IMR-90 (cell line): ENCODE measurements around the gene BCL2L2. TPM values are rescaled to one million over a fixed set of nuclear protein-coding genes. Genes with fewer than 3 reads are reported as not detected.

Source experiments
- ATAC-seq: fragments of 200-7000 bp; cut with Tn5 transposase; 2 replicates; pipeline ENCODE4 v1.9.1; 2020; ENCODE audit warnings: low read depth, mild to moderate bottlenecking, moderate library complexity
- BruUV-seq: library from RNA; stranded (reverse); fragments of 400-500 nt; replicated peaks from 2 replicates; lab custom pipeline; 2021; lab: Mats Ljungman, UMichigan
- CTCF ChIA-PET: fragments of 300-600 bp; formaldehyde crosslinking; extraction: SDS; loops from one replicate; lab custom pipeline; 2021; ENCODE audit warnings: antibody characterized with exemption; lab: Yijun Ruan, JAX
- POLR2A ChIA-PET: fragments of 300-600 bp; sonication (Branson Sonifier 250); formaldehyde crosslinking; loops from one replicate; lab custom pipeline; 2022; ENCODE audit warnings: antibody characterized with exemption; ENCODE audit not compliant: unreplicated experiment; lab: Charles Lee
- DNase-seq: peaks from one replicate; pipeline ENCODE4 v3.0.0; 2013
- H2AFZ ChIP-seq: replicated peaks from 2 replicates; pipeline ENCODE3; 2013; ENCODE audit warnings: low read length, mild to moderate bottlenecking; ENCODE audit not compliant: poor library complexity
- H2AK5ac ChIP-seq: 2 replicates; pipeline ENCODE4 v1.6.1; 2013; ENCODE audit warnings: low read depth, low read length, inconsistent platforms
- H2AK9ac ChIP-seq: replicated peaks from 2 replicates; pipeline ENCODE3; 2013; ENCODE audit warnings: mild to moderate bottlenecking, low read depth, low read length, moderate library complexity; ENCODE audit not compliant: poor library complexity
- H2BK120ac ChIP-seq: 2 replicates; pipeline ENCODE4 v1.6.1; 2013; ENCODE audit warnings: low read depth, low read length, inconsistent platforms
- H2BK15ac ChIP-seq: 3 replicates; pipeline ENCODE4 v1.6.1; 2013; ENCODE audit warnings: low read depth, low read length, inconsistent platforms
- H2BK20ac ChIP-seq: 2 replicates; pipeline ENCODE4 v1.6.1; 2013; ENCODE audit warnings: low read depth, mild to moderate bottlenecking, inconsistent platforms, low read length, moderate library complexity
- H2BK5ac ChIP-seq: 2 replicates; pipeline ENCODE4 v1.6.1; 2013; ENCODE audit warnings: mild to moderate bottlenecking, low read depth, low read length, inconsistent platforms; ENCODE audit not compliant: poor library complexity, severe bottlenecking
- H3K14ac ChIP-seq: replicated peaks from 2 replicates; pipeline ENCODE4 v1.6.1; 2013; ENCODE audit warnings: low read depth, low read length, inconsistent platforms
- H3K18ac ChIP-seq: 2 replicates; pipeline ENCODE4 v1.6.1; 2013; ENCODE audit warnings: low read depth, low read length, control low read depth
- H3K23ac ChIP-seq: 2 replicates; pipeline ENCODE4 v1.6.1; 2013; ENCODE audit warnings: low read depth, low read length, inconsistent platforms
- H3K27ac ChIP-seq: 2 replicates; pipeline ENCODE4 v1.5.1; 2013; ENCODE audit warnings: mild to moderate bottlenecking, control low read depth, low read length; ENCODE audit not compliant: insufficient read depth
- H3K27me3 ChIP-seq: 2 replicates; pipeline ENCODE4 v1.6.1; 2013; ENCODE audit warnings: low read length; ENCODE audit not compliant: control insufficient read depth, insufficient read depth
- H3K36me3 ChIP-seq: 2 replicates; pipeline ENCODE4 v1.6.1; 2013; ENCODE audit warnings: low read length, mixed read lengths; ENCODE audit not compliant: control insufficient read depth, insufficient read depth
- H3K4ac ChIP-seq: 2 replicates; pipeline ENCODE4 v1.6.1; 2013; ENCODE audit warnings: low read depth, low read length, inconsistent platforms
- H3K4me1 ChIP-seq: 2 replicates; pipeline ENCODE4 v1.6.1; 2013; ENCODE audit warnings: low read length, mixed read lengths; ENCODE audit not compliant: control insufficient read depth, insufficient read depth
- H3K4me2 ChIP-seq: 2 replicates; pipeline ENCODE4 v1.6.1; 2013; ENCODE audit warnings: low read depth, mild to moderate bottlenecking, control low read depth, low read length, moderate library complexity
- H3K4me3 ChIP-seq: 2 replicates; pipeline ENCODE4 v1.5.1; 2013; ENCODE audit warnings: low read depth, mild to moderate bottlenecking, control low read depth, low read length, moderate library complexity; ENCODE audit not compliant: insufficient read depth
- H3K56ac ChIP-seq: 2 replicates; pipeline ENCODE4 v1.6.1; 2013; ENCODE audit warnings: low read length, inconsistent platforms; ENCODE audit not compliant: insufficient read depth; ENCODE audit errors: extremely low read depth
- H3K79me1 ChIP-seq, 2 experiments: 2 replicates each; pipeline ENCODE4 v1.6.1; 2013; ENCODE audit warnings: low read length in 2 of 2, inconsistent platforms in 1 of 2, low read depth in 1 of 2
- H3K9ac ChIP-seq: 2 replicates; pipeline ENCODE4 v1.6.1; 2013; ENCODE audit warnings: low read depth, low read length, control low read depth
- H3K9me1 ChIP-seq: 2 replicates; pipeline ENCODE4 v1.6.1; 2013; ENCODE audit warnings: low read length, inconsistent platforms; ENCODE audit not compliant: insufficient read depth
- H3K9me3 ChIP-seq: 2 replicates; pipeline ENCODE4 v1.6.1; 2013; ENCODE audit warnings: low read length; ENCODE audit not compliant: control insufficient read depth, insufficient read depth
- H4K20me1 ChIP-seq: 2 replicates; pipeline ENCODE4 v1.6.1; 2013; ENCODE audit warnings: low read length, inconsistent platforms; ENCODE audit not compliant: insufficient read depth
- H4K5ac ChIP-seq: 2 replicates; pipeline ENCODE4 v1.6.1; 2013; ENCODE audit warnings: mild to moderate bottlenecking, low read depth, low read length, control low read depth
- H4K8ac ChIP-seq, 2 experiments: 2 replicates each; pipeline ENCODE4 v1.6.1; 2013; ENCODE audit warnings: low read depth in 2 of 2, low read length in 2 of 2, control low read depth in 1 of 2, inconsistent platforms in 1 of 2
- H4K91ac ChIP-seq: 2 replicates; pipeline ENCODE4 v1.6.1; 2013; ENCODE audit warnings: low read depth, low read length, inconsistent platforms; ENCODE audit not compliant: insufficient read depth
- BHLHE40 ChIP-seq: fragments of 150-350 bp; IDR thresholded peaks from 2 replicates; pipeline ENCODE4 v1.6.1; 2016; ENCODE audit warnings: mild to moderate bottlenecking, low read depth, low read length
- CEBPB ChIP-seq: IDR thresholded peaks from 2 replicates; pipeline ENCODE4 v1.6.1; 2012; ENCODE audit warnings: low read depth, low read length, improper control_type of control experiment
- CHD1 ChIP-seq: IDR thresholded peaks from 2 replicates; pipeline ENCODE4 v1.6.1; 2012; ENCODE audit warnings: low read depth, low read length, improper control_type of control experiment
- CTCF ChIP-seq: conservative IDR thresholded peaks from 2 replicates; pipeline ENCODE4 v1.5.1; 2012; ENCODE audit warnings: mild to moderate bottlenecking, low read depth, low read length, improper control_type of control experiment
- ELK1 ChIP-seq: fragments of 150-350 bp; IDR thresholded peaks from 2 replicates; pipeline ENCODE4 v1.6.1; 2016; ENCODE audit warnings: low read depth, mild to moderate bottlenecking, low read length, moderate library complexity, borderline replicate concordance
- FOS ChIP-seq: fragments of 150-350 bp; IDR thresholded peaks from 2 replicates; pipeline ENCODE4 v1.6.1; 2016; ENCODE audit warnings: low read depth, low read length
- MAFK ChIP-seq: IDR thresholded peaks from 2 replicates; pipeline ENCODE4 v1.6.1; 2012; ENCODE audit warnings: low read depth, low read length, improper control_type of control experiment
- MAZ ChIP-seq: IDR thresholded peaks from 2 replicates; pipeline ENCODE4 v1.6.1; 2012; ENCODE audit warnings: low read depth, mild to moderate bottlenecking, low read length, improper control_type of control experiment, moderate library complexity, borderline replicate concordance
- MXI1 ChIP-seq: IDR thresholded peaks from 2 replicates; pipeline ENCODE4 v1.6.1; 2012; ENCODE audit warnings: low read depth, mild to moderate bottlenecking, low read length, moderate library complexity, borderline replicate concordance
- NFE2L2 ChIP-seq: fragments of 150-350 bp; IDR thresholded peaks from 2 replicates; pipeline ENCODE4 v1.6.1; 2016; ENCODE audit warnings: low read depth, mild to moderate bottlenecking, low read length
- POLR2A ChIP-seq: IDR thresholded peaks from 2 replicates; pipeline ENCODE4 v1.6.1; 2012; ENCODE audit warnings: mild to moderate bottlenecking, low read depth, low read length
- RCOR1 ChIP-seq: IDR thresholded peaks from 2 replicates; pipeline ENCODE4 v1.6.1; 2012; ENCODE audit warnings: mild to moderate bottlenecking, low read length, improper control_type of control experiment; ENCODE audit not compliant: insufficient replicate concordance
- RFX5 ChIP-seq: IDR thresholded peaks from 2 replicates; pipeline ENCODE4 v1.8.0; 2012; ENCODE audit warnings: low read depth, mild to moderate bottlenecking, low read length, moderate library complexity
- SMC3 ChIP-seq: fragments of 150-350 bp; IDR thresholded peaks from 2 replicates; pipeline ENCODE4 v1.6.1; 2016; ENCODE audit warnings: low read depth, mild to moderate bottlenecking, antibody characterized with exemption, low read length, moderate library complexity
- USF2 ChIP-seq: fragments of 150-350 bp; IDR thresholded peaks from 2 replicates; pipeline ENCODE4 v1.6.1; 2017; ENCODE audit warnings: mild to moderate bottlenecking, antibody characterized with exemption, low read length, low read depth
- WGBS, 2 experiments: methylation state at CpG; one replicate each; pipeline versions ENCODE4 v1.1.5 to v1.1.7; 2013; ENCODE audit warnings: missing lambda C conversion rate in 2 of 2; ENCODE audit not compliant: insufficient read length in 1 of 2; ENCODE audit errors: extremely low coverage in 2 of 2; 5-methylcytosine and 5-hydroxymethylcytosine counted together
- dilution Hi-C: fragments of 300-500 bp; cut with HindIII; formaldehyde crosslinking; loops from one replicate; pipeline ENCODE4 v1.14.3; 2018; ENCODE audit warnings: low sequenced_read_pairs; ENCODE audit not compliant: unreplicated experiment
- in situ Hi-C: fragments of 300-500 bp; cut with MboI; formaldehyde crosslinking; loops from 3 replicates; pipeline ENCODE4 v1.14.3; 2019; ENCODE audit warnings: low sequenced_read_pairs, inconsistent platforms, mixed read lengths
- intact Hi-C: fragments of 100-400 bp; cut with micrococcal nuclease; formaldehyde crosslinking; loops from 2 replicates; pipeline ENCODE4 v1.10.0; 2022
- polyA plus RNA-seq, 3 experiments: library from polyadenylated mRNA; depleted of rRNA; stranded (reverse); fragments of >200 nt; gene quantifications; 2 replicates each; pipeline ENCODE4 v1.2.3, GENCODE V29; 2012; ENCODE audit warnings: low replicate concordance in 1 of 3
- total RNA-seq: library from RNA; depleted of rRNA; stranded (reverse); fragments of >200 nt; gene quantifications from 2 replicates; pipeline ENCODE4 v1.2.3, GENCODE V29; 2012

The BCL2L2 gene
- total and polyA plus RNA-seq, 2 of the 4 experiments (the other 2 are of a cell fraction) = 14.5 to 40.9 TPM

GRCh38 chr14:23297096-23297495 is 9.5 kb upstream of the BCL2L2 start:
- Histone ChIP-seq H3K4ac (no peak overlapping the region), H3K79me1 (peaks cover 7 to 12% of the 10 kb centered on the region in 2 experiments; a peak in 3 of 4 replicates), H3K9me3 (no peaks in the 10 kb centered on the region), H2AK9ac (no peak overlapping the region), H4K91ac (no peak overlapping the region), H4K5ac (no peak overlapping the region), H2BK15ac (no peak overlapping the region), H3K9ac (no peak overlapping the region), H3K14ac (no peak overlapping the region), H2BK20ac (no peak overlapping the region), H3K9me1 (no peaks in the 10 kb centered on the region), H4K8ac (no peak overlapping the region), H3K4me3 (no peak overlapping the region), H3K27ac (no peak overlapping the region), H3K23ac (no peak overlapping the region), H3K56ac (no peak overlapping the region), H3K4me2 (no peak overlapping the region), H3K27me3 (peaks cover 3% of the 10 kb centered on the region; the same call in 1 of the 2 replicates), H2AFZ (no peak overlapping the region), H3K4me1 (peaks cover 2% of the 10 kb centered on the region), H2BK5ac (no peak overlapping the region), H4K20me1 (peaks cover 3% of the 10 kb centered on the region; the same call in 1 of the 2 replicates), H3K18ac (no peak overlapping the region), H2BK120ac (no peak overlapping the region), H3K36me3 (no peaks in the 10 kb centered on the region), H2AK5ac (no peak overlapping the region)
- TF ChIP-seq MXI1 = no peak
- no peak for TF ChIP-seq MAFK
- TF ChIP-seq ELK1 = no peak
- no peak for TF ChIP-seq USF2
- TF ChIP-seq RFX5 = no peak
- TF ChIP-seq RCOR1 = no peak
- no peak for TF ChIP-seq NFE2L2
- TF ChIP-seq CEBPB = no peak
- no peak for TF ChIP-seq SMC3
- no peak for TF ChIP-seq MAZ
- TF ChIP-seq CTCF = no peak
- no peak for TF ChIP-seq CHD1
- TF ChIP-seq FOS = no peak
- TF ChIP-seq BHLHE40 = no peak
- no peak for TF ChIP-seq POLR2A
- dilution Hi-C loops = no loop called here
- no TSS peak for BruUV-seq
- DNase-seq = no peak
- ChIA-PET CTCF (no interaction called here), POLR2A (no interaction called here)
- no CpG with 5 or more reads among the region's 7 CpGs for WGBS, 2 experiments
- no peak for ATAC-seq
- in situ Hi-C loops = no loop called here
- intact Hi-C loops = loop anchor here (5.0 kb wide), 1 partner anchor 110 kb away; no protein-coding TSS in a partner anchor
